Hepatocyte (in vitro differentiated cells): Measurements from ENCODE around the gene EPHA5.

Experiments used
- CTCF ChIP-seq: fragments of 200-600 bp; sonication (generic); IDR thresholded peaks from 2 replicates; pipeline ENCODE4 v1.5.1; 2016; ENCODE audit warnings: antibody characterized with exemption, mild to moderate bottlenecking; ENCODE audit not compliant: poor library complexity
- EZH2 ChIP-seq: fragments of 200-600 bp; sonication (generic); IDR thresholded peaks from 2 replicates; pipeline ENCODE4 v1.6.1; 2016; ENCODE audit warnings: antibody characterized with exemption, mild to moderate bottlenecking, borderline replicate concordance
- EZH2phosphoT487 ChIP-seq: fragments of 200-600 bp; sonication (generic); IDR thresholded peaks from one replicate; pipeline ENCODE4 v1.6.1; 2018; ENCODE audit warnings: antibody characterized with exemption, mild to moderate bottlenecking, low read depth, moderate library complexity; ENCODE audit not compliant: unreplicated experiment, severe bottlenecking

DNA sequence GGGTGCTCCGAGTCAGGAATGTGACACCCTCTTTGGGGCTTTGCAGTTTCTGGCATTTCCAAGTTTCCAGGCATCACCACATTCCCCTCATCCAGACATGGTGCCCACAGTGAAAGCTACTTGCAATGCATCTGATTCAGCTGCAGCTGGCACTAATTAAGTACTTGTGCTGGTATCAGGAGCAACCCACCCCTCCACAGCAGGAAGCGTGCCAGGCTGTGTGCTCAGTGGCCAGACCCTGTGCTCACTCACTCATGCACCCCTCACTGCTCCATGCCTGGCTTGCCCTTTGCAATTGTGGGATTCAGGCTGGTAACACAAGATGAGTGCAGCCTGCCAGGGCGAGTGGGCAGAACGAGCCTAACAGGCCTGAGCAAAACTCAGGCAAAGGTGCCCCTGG is 271.2 kb downstream of the EPHA5 start:
- TF ChIP-seq CTCF (no peak), EZH2 (no peak), EZH2phosphoT487 (no peak)
